GM12873 (cell line): Measurements from ENCODE around the gene CMTR1.

Experiments
- CTCF ChIP-seq: IDR thresholded peaks from 2 replicates; pipeline ENCODE4 v1.5.1; 2012; ENCODE audit warnings: low read depth, mild to moderate bottlenecking, moderate library complexity, low read length, control low read depth; ENCODE audit not compliant: insufficient read depth; ENCODE audit errors: missing control alignments

The CMTR1 gene

GRCh38 chr6:37518116-37518515 lies 85.1 kb downstream of the CMTR1 start:
- TF ChIP-seq CTCF = no peak

GRCh38 chr6:37519461-37519860 lies 86.4 kb downstream of the CMTR1 start:
- no peak for TF ChIP-seq CTCF

- TF ChIP-seq CTCF = no peak
Observed at GRCh38 chr6:37520926-37521325, 87.9 kb downstream of the CMTR1 start.

- TF ChIP-seq CTCF = no peak
Observed at GRCh38 chr6:37521674-37522073, 88.7 kb downstream of the CMTR1 start.

- no peak for TF ChIP-seq CTCF
Observed at GRCh38 chr6:37522836-37523235, 89.8 kb downstream of the CMTR1 start.

- TF ChIP-seq CTCF = no peak
Observed at GRCh38 chr6:37523412-37523811, 90.4 kb downstream of the CMTR1 start.

GRCh38 chr6:37524025-37524969 lies 91.3 kb downstream of the CMTR1 start:
- no peak for TF ChIP-seq CTCF
